ENCODE measurements around the gene CNTNAP2.
"Not testable (repeated sequence)": the region's sequence is repeated elsewhere in the genome, so short reads cannot be mapped to it uniquely, and the experiment has no call there.

Gene CNTNAP2

GRCh38 chr7:146150153-146150552 is 33.6 kb downstream of the CNTNAP2 start:
- no peak overlapping the region for H3K9ac ChIP-seq (ENCODE audit: low read length)
- H3K36me3 ChIP-seq (ENCODE audit: control insufficient read depth, insufficient read depth, low read length, severe bottlenecking) = no peaks in the 10 kb centered on the region
- no peak overlapping the region for H3K4me3 ChIP-seq (ENCODE audit: low read length)
- H3K27me3 ChIP-seq (replicated peaks; ENCODE audit: control insufficient read depth, insufficient read depth, low read length) = no peaks in the 10 kb centered on the region
- H3K9me3 ChIP-seq (ENCODE audit: control insufficient read depth, low read length) = no peaks in the 10 kb centered on the region
- peak; percentile 47 for DNase-seq (ENCODE audit: low read depth)
- peaks cover 10% of the 10 kb centered on the region for H3K4me1 ChIP-seq (ENCODE audit: control insufficient read depth, insufficient read depth, low read length)

- Histone ChIP-seq H3K4me3 (ENCODE audit: low read length) (no peak overlapping the region), H3K9me3 (ENCODE audit: control insufficient read depth, low read length) (no peaks in the 10 kb centered on the region), H3K4me1 (ENCODE audit: control insufficient read depth, insufficient read depth, low read length) (no peaks in the 10 kb centered on the region), H3K27me3 (replicated peaks; ENCODE audit: control insufficient read depth, insufficient read depth, low read length) (no peaks in the 10 kb centered on the region), H3K36me3 (ENCODE audit: control insufficient read depth, insufficient read depth, low read length, severe bottlenecking) (no peaks in the 10 kb centered on the region), H3K9ac (ENCODE audit: low read length) (no peak overlapping the region)
- no peak for DNase-seq (ENCODE audit: low read depth)
Observed at GRCh38 chr7:146172112-146172511, 55.5 kb downstream of the CNTNAP2 start.

- Histone ChIP-seq H3K27me3 (replicated peaks; ENCODE audit: control insufficient read depth, insufficient read depth, low read length) (no peaks in the 10 kb centered on the region), H3K36me3 (ENCODE audit: control insufficient read depth, insufficient read depth, low read length, severe bottlenecking) (no peaks in the 10 kb centered on the region), H3K4me1 (ENCODE audit: control insufficient read depth, insufficient read depth, low read length) (no peaks in the 10 kb centered on the region), H3K4me3 (ENCODE audit: low read length) (no peak overlapping the region), H3K9ac (ENCODE audit: low read length) (no peak overlapping the region), H3K9me3 (ENCODE audit: control insufficient read depth, low read length) (no peaks in the 10 kb centered on the region)
- DNase-seq (ENCODE audit: low read depth) = peak; percentile 67
Observed at GRCh38 chr7:146175716-146176115, 59.1 kb downstream of the CNTNAP2 start.

GRCh38 chr7:146176860-146177259 is 60.3 kb downstream of the CNTNAP2 start:
- H3K27me3 ChIP-seq (replicated peaks; ENCODE audit: control insufficient read depth, insufficient read depth, low read length) = no peaks in the 10 kb centered on the region
- no peak for DNase-seq (ENCODE audit: low read depth)
- H3K4me1 ChIP-seq (ENCODE audit: control insufficient read depth, insufficient read depth, low read length) = no peaks in the 10 kb centered on the region
- H3K9me3 ChIP-seq (ENCODE audit: control insufficient read depth, low read length) = no peaks in the 10 kb centered on the region
- no peaks in the 10 kb centered on the region for H3K36me3 ChIP-seq (ENCODE audit: control insufficient read depth, insufficient read depth, low read length, severe bottlenecking)
- no peak overlapping the region for H3K9ac ChIP-seq (ENCODE audit: low read length)
- no peak overlapping the region for H3K4me3 ChIP-seq (ENCODE audit: low read length)

GRCh38 chr7:146177301-146177700 is 60.7 kb downstream of the CNTNAP2 start:
- Histone ChIP-seq H3K4me3 (ENCODE audit: low read length) (no peak overlapping the region), H3K9ac (ENCODE audit: low read length) (no peak overlapping the region), H3K36me3 (ENCODE audit: control insufficient read depth, insufficient read depth, low read length, severe bottlenecking) (no peaks in the 10 kb centered on the region), H3K4me1 (ENCODE audit: control insufficient read depth, insufficient read depth, low read length) (no peaks in the 10 kb centered on the region), H3K9me3 (ENCODE audit: control insufficient read depth, low read length) (no peaks in the 10 kb centered on the region), H3K27me3 (replicated peaks; ENCODE audit: control insufficient read depth, insufficient read depth, low read length) (no peaks in the 10 kb centered on the region)
- DNase-seq (ENCODE audit: low read depth) = no peak

- H3K9ac ChIP-seq (ENCODE audit: low read length) = no peak overlapping the region
- H3K4me3 ChIP-seq (ENCODE audit: low read length) = no peak overlapping the region
- peak; percentile 47 for DNase-seq (ENCODE audit: low read depth)
- no peaks in the 10 kb centered on the region for H3K4me1 ChIP-seq (ENCODE audit: control insufficient read depth, insufficient read depth, low read length)
- peaks cover 2% of the 10 kb centered on the region for H3K9me3 ChIP-seq (ENCODE audit: control insufficient read depth, low read length)
- H3K36me3 ChIP-seq (ENCODE audit: control insufficient read depth, insufficient read depth, low read length, severe bottlenecking) = no peaks in the 10 kb centered on the region
- H3K27me3 ChIP-seq (replicated peaks; ENCODE audit: control insufficient read depth, insufficient read depth, low read length) = no peaks in the 10 kb centered on the region
Observed at GRCh38 chr7:146185844-146186243, 69.2 kb downstream of the CNTNAP2 start.

GRCh38 chr7:146191428-146191827 is 74.8 kb downstream of the CNTNAP2 start:
- H3K36me3 ChIP-seq (ENCODE audit: control insufficient read depth, insufficient read depth, low read length, severe bottlenecking); DNase-seq (ENCODE audit: low read depth); H3K4me3 ChIP-seq (ENCODE audit: low read length); H3K9me3 ChIP-seq (ENCODE audit: control insufficient read depth, low read length); H3K4me1 ChIP-seq (ENCODE audit: control insufficient read depth, insufficient read depth, low read length); H3K9ac ChIP-seq (ENCODE audit: low read length); H3K27me3 ChIP-seq (replicated peaks; ENCODE audit: control insufficient read depth, insufficient read depth, low read length): not testable (repeated sequence)

GRCh38 chr7:146201945-146202344 is 85.3 kb downstream of the CNTNAP2 start:
- Histone ChIP-seq H3K4me3 (ENCODE audit: low read length) (no peak overlapping the region), H3K9ac (ENCODE audit: low read length) (no peak overlapping the region), H3K27me3 (replicated peaks; ENCODE audit: control insufficient read depth, insufficient read depth, low read length) (no peaks in the 10 kb centered on the region), H3K4me1 (ENCODE audit: control insufficient read depth, insufficient read depth, low read length) (no peaks in the 10 kb centered on the region), H3K36me3 (ENCODE audit: control insufficient read depth, insufficient read depth, low read length, severe bottlenecking) (no peaks in the 10 kb centered on the region), H3K9me3 (ENCODE audit: control insufficient read depth, low read length) (no peaks in the 10 kb centered on the region)
- no peak for DNase-seq (ENCODE audit: low read depth)

- Histone ChIP-seq H3K4me1 (ENCODE audit: control insufficient read depth, insufficient read depth, low read length) (no peaks in the 10 kb centered on the region), H3K36me3 (ENCODE audit: control insufficient read depth, insufficient read depth, low read length, severe bottlenecking) (no peaks in the 10 kb centered on the region), H3K4me3 (ENCODE audit: low read length) (no peak overlapping the region), H3K27me3 (replicated peaks; ENCODE audit: control insufficient read depth, insufficient read depth, low read length) (no peaks in the 10 kb centered on the region), H3K9ac (ENCODE audit: low read length) (no peak overlapping the region), H3K9me3 (ENCODE audit: control insufficient read depth, low read length) (no peaks in the 10 kb centered on the region)
- DNase-seq (ENCODE audit: low read depth) = no peak
Observed at GRCh38 chr7:146206270-146206669, 89.7 kb downstream of the CNTNAP2 start.

- Histone ChIP-seq H3K4me1 (ENCODE audit: control insufficient read depth, insufficient read depth, low read length) (no peaks in the 10 kb centered on the region), H3K27me3 (replicated peaks; ENCODE audit: control insufficient read depth, insufficient read depth, low read length) (no peaks in the 10 kb centered on the region), H3K4me3 (ENCODE audit: low read length) (no peak overlapping the region), H3K36me3 (ENCODE audit: control insufficient read depth, insufficient read depth, low read length, severe bottlenecking) (no peaks in the 10 kb centered on the region), H3K9me3 (ENCODE audit: control insufficient read depth, low read length) (no peaks in the 10 kb centered on the region), H3K9ac (ENCODE audit: low read length) (no peak overlapping the region)
- no peak for DNase-seq (ENCODE audit: low read depth)
Observed at GRCh38 chr7:146208492-146208891, 91.9 kb downstream of the CNTNAP2 start.

GRCh38 chr7:146214842-146215241 is 98.2 kb downstream of the CNTNAP2 start:
- no peak overlapping the region for H3K4me3 ChIP-seq (ENCODE audit: low read length)
- H3K9me3 ChIP-seq (ENCODE audit: control insufficient read depth, low read length) = no peaks in the 10 kb centered on the region
- no peak for DNase-seq (ENCODE audit: low read depth)
- H3K9ac ChIP-seq (ENCODE audit: low read length) = no peak overlapping the region
- no peaks in the 10 kb centered on the region for H3K36me3 ChIP-seq (ENCODE audit: control insufficient read depth, insufficient read depth, low read length, severe bottlenecking)
- no peaks in the 10 kb centered on the region for H3K4me1 ChIP-seq (ENCODE audit: control insufficient read depth, insufficient read depth, low read length)
- H3K27me3 ChIP-seq (replicated peaks; ENCODE audit: control insufficient read depth, insufficient read depth, low read length) = no peaks in the 10 kb centered on the region

GRCh38 chr7:146216396-146217041 is 99.9 kb downstream of the CNTNAP2 start:
- no peaks in the 10 kb centered on the region for H3K9me3 ChIP-seq (ENCODE audit: control insufficient read depth, low read length)
- no peak overlapping the region for H3K9ac ChIP-seq (ENCODE audit: low read length)
- no peaks in the 10 kb centered on the region for H3K36me3 ChIP-seq (ENCODE audit: control insufficient read depth, insufficient read depth, low read length, severe bottlenecking)
- H3K27me3 ChIP-seq (replicated peaks; ENCODE audit: control insufficient read depth, insufficient read depth, low read length) = no peaks in the 10 kb centered on the region
- H3K4me3 ChIP-seq (ENCODE audit: low read length) = no peak overlapping the region
- H3K4me1 ChIP-seq (ENCODE audit: control insufficient read depth, insufficient read depth, low read length) = no peaks in the 10 kb centered on the region
- DNase-seq (ENCODE audit: low read depth) = no peak

All from adipocyte (in vitro differentiated cells).